ENCODE results near the gene ATP6V1C2.

The ATP6V1C2 gene

GRCh38 chr2:10764096-10764785 lies 42.8 kb downstream of the ATP6V1C2 start:
- no peaks in the 10 kb centered on the region for H3K27me3 ChIP-seq (replicated peaks)
- DNase-seq, result no peak
- in situ Hi-C loops (cut with HindIII; ENCODE audit: low pct_ligation_motif_present, low sequenced_read_pairs), result no loop called here
- H3K4me3 ChIP-seq (ENCODE audit: low read depth, low read length), result no peak overlapping the region
- no peak overlapping the region for H3K27ac ChIP-seq
- H3K36me3 ChIP-seq (replicated peaks), result no peaks in the 10 kb centered on the region
- TF ChIP-seq CTCF (IDR thresholded peaks at IDR 0.05; ENCODE audit: low read depth, low read length, missing control alignments), result no peak

GRCh38 chr2:10764896-10765295 lies 43.5 kb downstream of the ATP6V1C2 start:
- DNase-seq, result no peak
- H3K4me3 ChIP-seq (ENCODE audit: low read depth, low read length), result no peak overlapping the region
- H3K27ac ChIP-seq, result no peak overlapping the region
- no peaks in the 10 kb centered on the region for H3K27me3 ChIP-seq (replicated peaks)
- H3K36me3 ChIP-seq (replicated peaks), result no peaks in the 10 kb centered on the region
- in situ Hi-C loops (cut with HindIII; ENCODE audit: low pct_ligation_motif_present, low sequenced_read_pairs), result no loop called here
- TF ChIP-seq CTCF (IDR thresholded peaks at IDR 0.05; ENCODE audit: low read depth, low read length, missing control alignments), result no peak

GRCh38 chr2:10765461-10765860 lies 44.0 kb downstream of the ATP6V1C2 start:
- Histone ChIP-seq H3K36me3 (replicated peaks) (no peaks in the 10 kb centered on the region), H3K27ac (no peak overlapping the region), H3K27me3 (replicated peaks) (no peaks in the 10 kb centered on the region), H3K4me3 (ENCODE audit: low read depth, low read length) (no peak overlapping the region)
- DNase-seq, result no peak
- in situ Hi-C loops (cut with HindIII; ENCODE audit: low pct_ligation_motif_present, low sequenced_read_pairs), result no loop called here
- TF ChIP-seq CTCF (IDR thresholded peaks at IDR 0.05; ENCODE audit: low read depth, low read length, missing control alignments), result no peak

GRCh38 chr2:10765914-10766313 lies 44.5 kb downstream of the ATP6V1C2 start:
- no peak for TF ChIP-seq CTCF (IDR thresholded peaks at IDR 0.05; ENCODE audit: low read depth, low read length, missing control alignments)
- Histone ChIP-seq H3K27me3 (replicated peaks) (no peaks in the 10 kb centered on the region), H3K27ac (no peak overlapping the region), H3K4me3 (ENCODE audit: low read depth, low read length) (no peak overlapping the region), H3K36me3 (replicated peaks) (no peaks in the 10 kb centered on the region)
- in situ Hi-C loops (cut with HindIII; ENCODE audit: low pct_ligation_motif_present, low sequenced_read_pairs), result no loop called here
- no peak for DNase-seq

- Histone ChIP-seq H3K27ac (no peak overlapping the region), H3K4me3 (ENCODE audit: low read depth, low read length) (no peak overlapping the region), H3K36me3 (replicated peaks) (no peaks in the 10 kb centered on the region), H3K27me3 (replicated peaks) (no peaks in the 10 kb centered on the region)
- TF ChIP-seq CTCF (IDR thresholded peaks at IDR 0.05; ENCODE audit: low read depth, low read length, missing control alignments), result no peak
- no peak for DNase-seq
- in situ Hi-C loops (cut with HindIII; ENCODE audit: low pct_ligation_motif_present, low sequenced_read_pairs), result no loop called here
These were observed 46.7 kb downstream of the ATP6V1C2 start for GRCh38 chr2:10768063-10768507.
